Uterus (tissue), 2 donors: ENCODE results near the gene BAZ1A.

Source experiments
- POLR2A ChIP-seq, 2 donors: fragments of 450-650 bp; IDR thresholded peaks; one replicate each; pipeline ENCODE4 v1.6.1; 2016; ENCODE audit warnings: antibody characterized with exemption in 2 of 2, mild to moderate bottlenecking in 1 of 2, moderate library complexity in 1 of 2
- TF ChIP-seq, protein P1 (sequence below), 4 experiments: fragments of 200-600 bp in 2 of 4; fragments of 450-650 bp in 2 of 4; sonication (generic) in 2 of 4; IDR thresholded peaks; one replicate each; pipeline ENCODE4 v1.5.1; 2016 to 2019; ENCODE audit warnings: antibody characterized with exemption in 4 of 4, mild to moderate bottlenecking in 2 of 4, moderate library complexity in 1 of 4

DNA sequence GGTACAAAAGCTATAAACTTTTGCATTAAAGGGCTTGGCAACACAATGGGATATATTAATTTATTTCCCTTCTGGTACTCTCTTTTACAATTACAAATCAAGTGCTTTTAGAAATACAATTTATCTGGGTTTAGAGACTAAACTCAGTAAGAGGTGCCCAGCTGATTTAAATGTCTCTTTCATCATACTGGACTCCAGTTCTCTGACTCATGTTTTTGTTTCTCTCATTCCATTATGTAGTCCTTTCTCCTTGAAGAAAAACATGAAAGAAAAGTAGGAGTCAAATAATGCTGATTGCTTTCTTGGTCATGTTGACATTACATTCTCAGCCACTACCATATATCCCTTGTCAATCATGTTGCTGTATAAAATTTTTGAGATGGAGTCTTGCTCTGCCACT, 124.5 kb downstream of the BAZ1A start:
- TF ChIP-seq, protein P1, sequence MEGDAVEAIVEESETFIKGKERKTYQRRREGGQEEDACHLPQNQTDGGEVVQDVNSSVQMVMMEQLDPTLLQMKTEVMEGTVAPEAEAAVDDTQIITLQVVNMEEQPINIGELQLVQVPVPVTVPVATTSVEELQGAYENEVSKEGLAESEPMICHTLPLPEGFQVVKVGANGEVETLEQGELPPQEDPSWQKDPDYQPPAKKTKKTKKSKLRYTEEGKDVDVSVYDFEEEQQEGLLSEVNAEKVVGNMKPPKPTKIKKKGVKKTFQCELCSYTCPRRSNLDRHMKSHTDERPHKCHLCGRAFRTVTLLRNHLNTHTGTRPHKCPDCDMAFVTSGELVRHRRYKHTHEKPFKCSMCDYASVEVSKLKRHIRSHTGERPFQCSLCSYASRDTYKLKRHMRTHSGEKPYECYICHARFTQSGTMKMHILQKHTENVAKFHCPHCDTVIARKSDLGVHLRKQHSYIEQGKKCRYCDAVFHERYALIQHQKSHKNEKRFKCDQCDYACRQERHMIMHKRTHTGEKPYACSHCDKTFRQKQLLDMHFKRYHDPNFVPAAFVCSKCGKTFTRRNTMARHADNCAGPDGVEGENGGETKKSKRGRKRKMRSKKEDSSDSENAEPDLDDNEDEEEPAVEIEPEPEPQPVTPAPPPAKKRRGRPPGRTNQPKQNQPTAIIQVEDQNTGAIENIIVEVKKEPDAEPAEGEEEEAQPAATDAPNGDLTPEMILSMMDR (IDR thresholded peaks at IDR 0.05), result no peak
- TF ChIP-seq POLR2A (IDR thresholded peaks at IDR 0.05), result no peak
